Measurements from ENCODE around the gene PDE4B.

PDE4B gene

DNA sequence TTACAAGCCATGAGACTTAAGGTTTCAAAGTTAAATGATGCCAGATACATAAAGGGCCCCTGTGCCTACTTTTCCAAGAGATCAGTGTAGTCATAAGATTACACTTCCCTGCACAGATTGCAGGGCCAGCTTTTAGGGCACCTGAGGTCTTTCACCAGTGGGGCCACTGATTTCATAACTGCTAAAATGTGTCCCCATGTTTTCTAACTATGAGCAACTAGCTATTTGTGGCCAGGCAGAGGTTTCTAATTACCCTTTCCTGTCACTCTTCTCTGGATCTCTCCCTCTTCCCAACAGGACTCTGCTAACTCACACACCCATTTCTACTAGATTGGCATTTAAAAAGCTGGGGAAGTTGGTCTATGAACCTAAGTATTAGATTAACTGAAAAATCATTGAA lies 534.2 kb downstream of the PDE4B start:
- no peak overlapping the region for H3K27ac ChIP-seq (ENCODE audit: low read depth, low read length)
- no peaks in the 10 kb centered on the region for H3K36me3 ChIP-seq (ENCODE audit: control insufficient read depth, insufficient read depth, low read length)
- H3K4me3 ChIP-seq (ENCODE audit: low read length), result no peak overlapping the region
- H3K27me3 ChIP-seq (ENCODE audit: control insufficient read depth, insufficient read depth, low read length), result no peaks in the 10 kb centered on the region
- H3K4me1 ChIP-seq (ENCODE audit: control insufficient read depth, insufficient read depth, low read length), result peaks cover 5% of the 10 kb centered on the region
- H3K9ac ChIP-seq (ENCODE audit: low read length), result no peak overlapping the region

- Histone ChIP-seq H3K27ac (ENCODE audit: low read depth, low read length) (no peak overlapping the region), H3K9ac (ENCODE audit: low read length) (no peak overlapping the region), H3K4me1 (ENCODE audit: control insufficient read depth, insufficient read depth, low read length) (peaks cover 5% of the 10 kb centered on the region), H3K36me3 (ENCODE audit: control insufficient read depth, insufficient read depth, low read length) (no peaks in the 10 kb centered on the region), H3K4me3 (ENCODE audit: low read length) (no peak overlapping the region), H3K27me3 (ENCODE audit: control insufficient read depth, insufficient read depth, low read length) (no peaks in the 10 kb centered on the region)
Observed at GRCh38 chr1:66327588-66327987, 534.9 kb downstream of the PDE4B start.

- no peak overlapping the region for H3K4me3 ChIP-seq (ENCODE audit: low read length)
- no peak overlapping the region for H3K27ac ChIP-seq (ENCODE audit: low read depth, low read length)
- no peak overlapping the region for H3K9ac ChIP-seq (ENCODE audit: low read length)
- no peaks in the 10 kb centered on the region for H3K27me3 ChIP-seq (ENCODE audit: control insufficient read depth, insufficient read depth, low read length)
- peaks cover 5% of the 10 kb centered on the region for H3K4me1 ChIP-seq (ENCODE audit: control insufficient read depth, insufficient read depth, low read length)
- H3K36me3 ChIP-seq (ENCODE audit: control insufficient read depth, insufficient read depth, low read length), result no peaks in the 10 kb centered on the region
Observed at GRCh38 chr1:66328896-66329295, 536.2 kb downstream of the PDE4B start.

- Histone ChIP-seq H3K4me1 (ENCODE audit: control insufficient read depth, insufficient read depth, low read length) (peaks cover 5% of the 10 kb centered on the region), H3K27ac (ENCODE audit: low read depth, low read length) (no peak overlapping the region), H3K36me3 (ENCODE audit: control insufficient read depth, insufficient read depth, low read length) (no peaks in the 10 kb centered on the region), H3K4me3 (ENCODE audit: low read length) (no peak overlapping the region), H3K27me3 (ENCODE audit: control insufficient read depth, insufficient read depth, low read length) (no peaks in the 10 kb centered on the region), H3K9ac (ENCODE audit: low read length) (no peak overlapping the region)
Observed at GRCh38 chr1:66330722-66331141, 538.0 kb downstream of the PDE4B start.

- Histone ChIP-seq H3K4me1 (ENCODE audit: control insufficient read depth, insufficient read depth, low read length) (peaks cover 5% of the 10 kb centered on the region), H3K9ac (ENCODE audit: low read length) (no peak overlapping the region)
Observed at GRCh38 chr1:66331658-66332547, 539.2 kb downstream of the PDE4B start.

GRCh38 chr1:66332548-66332901 lies 539.8 kb downstream of the PDE4B start:
- no peak overlapping the region for H3K9ac ChIP-seq (ENCODE audit: low read length)
- H3K4me1 ChIP-seq (ENCODE audit: control insufficient read depth, insufficient read depth, low read length), result peaks cover 5% of the 10 kb centered on the region
- H3K27me3 ChIP-seq (ENCODE audit: control insufficient read depth, insufficient read depth, low read length), result no peaks in the 10 kb centered on the region
- H3K4me3 ChIP-seq (ENCODE audit: low read length), result peak overlapping the region; percentile 61
- H3K36me3 ChIP-seq (ENCODE audit: control insufficient read depth, insufficient read depth, low read length), result no peaks in the 10 kb centered on the region
- peak overlapping the region; percentile 82 for H3K27ac ChIP-seq (ENCODE audit: low read depth, low read length)

More at GRCh38 chr1:66331658-66332547, 539.2 kb downstream of the PDE4B start:
- Histone ChIP-seq H3K27ac (ENCODE audit: low read depth, low read length) (peak overlapping the region; percentile 82), H3K27me3 (ENCODE audit: control insufficient read depth, insufficient read depth, low read length) (no peaks in the 10 kb centered on the region), H3K4me3 (ENCODE audit: low read length) (peak overlapping the region; percentile 61), H3K36me3 (ENCODE audit: control insufficient read depth, insufficient read depth, low read length) (no peaks in the 10 kb centered on the region)

GRCh38 chr1:66333466-66334199 lies 540.9 kb downstream of the PDE4B start:
- Histone ChIP-seq H3K4me1 (ENCODE audit: control insufficient read depth, insufficient read depth, low read length) (peaks cover 5% of the 10 kb centered on the region), H3K4me3 (ENCODE audit: low read length) (peak overlapping the region; percentile 57)

GRCh38 chr1:66334318-66334717 lies 541.6 kb downstream of the PDE4B start:
- Histone ChIP-seq H3K27ac (ENCODE audit: low read depth, low read length) (no peak overlapping the region), H3K4me3 (ENCODE audit: low read length) (peak overlapping the region; percentile 57), H3K27me3 (ENCODE audit: control insufficient read depth, insufficient read depth, low read length) (no peaks in the 10 kb centered on the region), H3K36me3 (ENCODE audit: control insufficient read depth, insufficient read depth, low read length) (no peaks in the 10 kb centered on the region), H3K4me1 (ENCODE audit: control insufficient read depth, insufficient read depth, low read length) (peaks cover 5% of the 10 kb centered on the region), H3K9ac (ENCODE audit: low read length) (no peak overlapping the region)

More at GRCh38 chr1:66333466-66334199, 540.9 kb downstream of the PDE4B start:
- H3K36me3 ChIP-seq (ENCODE audit: control insufficient read depth, insufficient read depth, low read length), result no peaks in the 10 kb centered on the region
- H3K27ac ChIP-seq (ENCODE audit: low read depth, low read length), result no peak overlapping the region
- no peaks in the 10 kb centered on the region for H3K27me3 ChIP-seq (ENCODE audit: control insufficient read depth, insufficient read depth, low read length)
- H3K9ac ChIP-seq (ENCODE audit: low read length), result peak overlapping the region; percentile 49

DNA sequence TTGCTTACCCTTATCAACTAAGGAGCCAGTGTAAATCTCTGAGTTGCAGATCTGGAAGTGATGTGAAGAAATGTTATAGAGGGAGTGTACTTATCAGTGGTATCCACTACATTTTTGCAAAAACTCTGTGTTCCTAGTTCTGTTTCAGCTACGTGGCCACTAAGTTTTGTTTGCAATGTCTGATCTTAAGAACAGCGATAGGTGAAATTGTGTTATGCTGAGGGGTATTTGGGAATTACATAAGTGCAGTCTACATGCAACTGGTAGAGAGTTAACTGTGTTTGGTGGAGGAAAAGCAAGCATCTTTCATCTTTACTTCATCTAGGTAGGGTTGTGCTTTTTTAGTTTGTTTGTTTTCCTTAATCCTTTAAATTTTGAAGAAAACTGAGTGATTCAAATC lies 542.4 kb downstream of the PDE4B start:
- Histone ChIP-seq H3K4me1 (ENCODE audit: control insufficient read depth, insufficient read depth, low read length) (peaks cover 5% of the 10 kb centered on the region), H3K27ac (ENCODE audit: low read depth, low read length) (no peak overlapping the region), H3K9ac (ENCODE audit: low read length) (no peak overlapping the region), H3K36me3 (ENCODE audit: control insufficient read depth, insufficient read depth, low read length) (no peaks in the 10 kb centered on the region), H3K4me3 (ENCODE audit: low read length) (peak overlapping the region; percentile 23), H3K27me3 (ENCODE audit: control insufficient read depth, insufficient read depth, low read length) (no peaks in the 10 kb centered on the region)

DNA sequence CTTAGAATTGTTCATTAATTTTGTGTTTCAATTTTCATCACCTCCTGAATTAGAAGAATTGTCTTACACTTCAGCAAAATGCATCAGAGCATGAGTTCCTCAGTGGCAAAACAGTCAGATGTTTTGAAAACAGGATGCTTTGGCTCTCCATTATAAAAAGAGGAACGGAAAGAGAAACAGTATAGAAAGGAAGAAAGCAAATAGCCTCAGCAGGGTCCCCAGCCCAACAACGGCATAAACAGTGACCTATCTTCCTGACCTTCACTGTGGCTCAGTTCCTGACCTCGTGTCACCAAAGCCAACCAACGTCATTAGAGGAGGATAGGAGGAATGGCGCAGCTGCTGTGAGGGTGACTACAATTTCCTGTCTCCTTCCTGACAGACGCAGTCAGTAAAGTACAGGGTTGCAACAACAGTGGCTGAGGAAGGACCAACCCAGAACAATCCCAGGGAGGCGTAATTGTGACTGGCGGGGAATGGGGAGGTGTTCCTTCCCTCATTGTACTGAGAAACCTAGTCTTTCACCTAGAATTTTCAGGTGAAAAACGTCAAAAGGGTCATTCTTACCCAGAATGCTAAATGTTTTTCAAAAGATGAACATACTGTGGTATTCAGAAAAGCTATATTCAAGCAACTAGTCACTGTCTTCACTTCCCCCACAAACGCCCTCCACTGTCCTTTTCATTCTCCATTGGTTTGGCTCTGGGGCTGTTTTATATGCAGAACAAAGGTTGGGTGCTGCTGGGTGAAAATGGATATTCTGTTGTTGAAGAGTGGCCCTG lies 543.4 kb downstream of the PDE4B start:
- Histone ChIP-seq H3K9ac (ENCODE audit: low read length) (no peak overlapping the region), H3K36me3 (ENCODE audit: control insufficient read depth, insufficient read depth, low read length) (no peaks in the 10 kb centered on the region), H3K4me1 (ENCODE audit: control insufficient read depth, insufficient read depth, low read length) (peaks cover 3% of the 10 kb centered on the region), H3K27ac (ENCODE audit: low read depth, low read length) (peak overlapping the region; percentile 7), H3K4me3 (ENCODE audit: low read length) (peak overlapping the region; percentile 2), H3K27me3 (ENCODE audit: control insufficient read depth, insufficient read depth, low read length) (no peaks in the 10 kb centered on the region)

DNA sequence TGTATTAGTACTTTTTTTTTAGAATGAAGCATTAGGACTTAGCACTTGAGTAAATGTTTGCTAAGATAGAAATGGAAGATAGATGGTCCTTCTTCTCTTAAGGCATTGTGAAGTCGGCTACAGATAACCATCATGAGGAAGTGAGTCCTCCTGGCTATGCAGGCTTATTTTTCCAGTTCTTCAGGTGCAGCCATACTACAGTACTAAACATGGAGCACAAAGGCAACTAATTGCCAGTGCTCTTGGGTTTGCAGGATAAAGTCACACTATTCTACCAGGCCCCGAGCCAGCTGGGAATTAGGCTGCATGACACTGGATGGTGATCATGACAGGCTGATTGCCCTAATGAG lies 543.9 kb downstream of the PDE4B start:
- Histone ChIP-seq H3K36me3 (ENCODE audit: control insufficient read depth, insufficient read depth, low read length) (no peaks in the 10 kb centered on the region), H3K4me3 (ENCODE audit: low read length) (peak overlapping the region; percentile 12), H3K27me3 (ENCODE audit: control insufficient read depth, insufficient read depth, low read length) (no peaks in the 10 kb centered on the region), H3K27ac (ENCODE audit: low read depth, low read length) (peak overlapping the region; percentile 7), H3K4me1 (ENCODE audit: control insufficient read depth, insufficient read depth, low read length) (no peaks in the 10 kb centered on the region), H3K9ac (ENCODE audit: low read length) (no peak overlapping the region)

DNA sequence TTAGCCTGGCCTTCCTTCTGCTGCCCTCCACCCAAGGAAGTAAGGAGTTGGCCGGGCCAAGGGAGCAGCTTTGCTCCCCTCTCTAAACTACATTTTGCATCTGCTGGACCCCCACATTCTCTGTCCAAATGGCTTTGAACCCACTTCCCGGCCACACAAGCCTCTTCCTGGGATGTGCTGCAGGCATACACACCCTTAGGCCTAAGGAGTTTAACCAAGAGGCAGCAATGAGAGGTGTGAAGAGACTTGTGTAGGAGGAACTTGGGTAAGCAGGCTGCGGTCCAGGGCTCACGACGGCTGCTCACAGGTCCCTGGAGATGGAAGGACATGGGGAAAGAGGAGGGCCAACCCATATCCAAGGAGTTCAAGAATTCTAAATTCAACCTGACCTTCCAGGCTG lies 544.6 kb downstream of the PDE4B start:
- H3K36me3 ChIP-seq (ENCODE audit: control insufficient read depth, insufficient read depth, low read length), result no peaks in the 10 kb centered on the region
- peak overlapping the region; percentile 12 for H3K4me3 ChIP-seq (ENCODE audit: low read length)
- H3K4me1 ChIP-seq (ENCODE audit: control insufficient read depth, insufficient read depth, low read length), result no peaks in the 10 kb centered on the region
- no peak overlapping the region for H3K9ac ChIP-seq (ENCODE audit: low read length)
- H3K27ac ChIP-seq (ENCODE audit: low read depth, low read length), result no peak overlapping the region
- H3K27me3 ChIP-seq (ENCODE audit: control insufficient read depth, insufficient read depth, low read length), result no peaks in the 10 kb centered on the region

All from rectal smooth muscle tissue (tissue), 1 donor.